NCI-H748 (cell line): ENCODE data around the gene CRYBG2.
"Not testable (repeated sequence)": the region's sequence is repeated elsewhere in the genome, so short reads cannot be mapped to it uniquely, and the experiment has no call there.

Experiments used
- DNase-seq: peaks from one replicate; lab custom pipeline; 2025; ENCODE audit not compliant: unreplicated experiment; lab: John Stamatoyannopoulos, UW

Gene CRYBG2

DNA sequence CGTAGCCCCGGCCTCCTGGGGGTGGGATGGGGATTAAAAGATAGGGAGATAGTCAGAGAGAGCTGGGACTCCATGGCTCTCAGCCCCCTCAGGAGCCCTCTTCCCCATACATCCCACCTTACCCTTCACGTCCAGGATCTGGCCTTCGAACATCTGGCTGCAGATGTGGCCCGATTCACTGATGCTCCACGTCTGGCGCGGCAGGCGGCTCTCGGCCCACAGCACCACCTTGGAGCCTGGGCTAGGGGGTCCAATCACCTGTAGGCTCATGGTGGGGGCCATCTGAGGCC, 31.9 kb downstream of the CRYBG2 start:
- DNase-seq = no peak

DNA sequence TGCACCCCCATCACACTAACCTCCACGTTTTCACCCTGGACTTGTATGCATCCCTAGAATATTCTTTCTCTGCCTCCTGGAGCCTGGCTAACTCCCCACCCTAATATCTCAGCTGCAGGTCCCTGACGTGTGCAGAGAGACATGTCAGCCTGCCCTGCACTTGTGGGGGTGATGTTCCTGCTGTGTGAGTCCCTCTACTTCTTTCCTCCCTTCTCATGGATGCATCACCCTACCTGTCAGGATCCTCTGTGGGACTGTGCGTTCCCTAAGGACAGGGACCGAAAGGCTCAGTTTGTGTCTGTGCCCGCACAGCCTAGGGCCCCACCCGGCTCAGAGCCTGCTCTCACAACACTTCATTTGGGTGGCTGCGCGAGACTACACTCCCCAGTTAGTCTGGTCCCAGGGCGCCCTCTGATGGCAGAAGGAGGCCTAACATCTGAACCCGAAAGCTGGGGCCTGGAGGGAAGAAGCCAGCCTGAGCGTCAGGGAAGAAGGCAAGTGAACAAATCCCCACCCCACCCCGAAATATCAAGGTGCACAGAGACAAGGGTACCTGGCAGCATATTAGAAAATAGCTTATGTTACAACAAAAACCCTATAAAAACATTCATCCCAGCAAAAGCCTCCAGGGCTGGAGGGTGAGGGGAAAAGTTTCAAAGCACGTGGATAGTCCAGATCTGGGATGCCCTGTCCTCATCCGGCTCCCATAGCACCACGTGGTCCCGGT, 32.5 kb downstream of the CRYBG2 start:
- DNase-seq = peak; percentile 70

DNA sequence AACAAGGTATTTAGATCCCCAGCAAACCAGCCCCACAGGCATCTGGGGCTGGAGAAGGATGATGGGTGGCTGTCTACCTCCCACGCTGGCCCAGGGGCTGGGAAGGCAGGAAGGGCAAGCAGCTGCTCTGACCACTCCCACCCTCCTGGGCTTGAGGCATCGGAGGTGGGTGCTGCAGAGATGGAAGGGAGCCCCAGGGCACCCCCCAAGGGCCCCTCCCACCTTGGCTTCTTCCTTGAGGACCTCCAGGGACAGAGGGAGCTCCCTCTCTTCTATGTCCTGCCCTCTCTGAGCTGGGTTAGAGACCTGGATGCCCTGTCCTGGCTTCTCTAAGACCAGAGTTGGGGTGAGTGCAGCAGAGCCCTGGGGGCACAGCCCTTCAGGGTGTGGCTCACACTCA, 33.0 kb downstream of the CRYBG2 start:
- no peak for DNase-seq

DNA sequence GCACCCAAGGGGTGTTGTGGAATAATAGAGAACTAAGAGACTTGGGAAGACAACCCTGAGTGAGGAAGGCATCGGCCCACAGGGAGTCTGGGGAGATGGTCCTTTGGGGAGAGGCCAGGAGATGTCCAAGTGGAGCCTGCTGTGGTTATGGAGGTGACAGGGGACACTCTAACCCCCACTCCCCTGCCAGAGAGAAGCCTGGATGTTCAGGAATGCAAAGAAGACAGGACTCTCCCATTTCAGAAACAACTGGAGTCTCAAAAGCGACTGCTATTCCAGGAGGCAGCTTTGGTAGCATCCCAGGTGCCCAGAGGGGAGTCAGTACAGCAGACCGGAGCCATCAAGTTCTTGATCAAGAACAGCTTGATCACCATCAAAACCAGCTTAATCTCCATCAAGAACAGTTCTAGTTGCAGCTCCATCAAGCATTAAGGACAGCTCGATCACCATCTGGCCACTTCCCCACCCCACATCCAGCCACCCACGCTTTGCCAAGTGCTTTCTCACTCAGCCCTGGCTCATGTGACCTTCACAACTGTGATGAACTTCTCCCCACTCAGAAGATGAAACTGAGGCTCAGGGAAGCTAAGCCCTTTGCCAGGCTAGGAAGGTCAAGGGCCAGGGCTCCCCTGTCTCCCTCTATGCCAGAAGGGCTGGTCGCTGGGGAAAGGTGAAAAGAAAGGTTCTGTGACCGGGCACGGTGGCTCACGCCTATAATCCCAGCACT, 35.4 kb downstream of the CRYBG2 start:
- DNase-seq = no peak

DNA sequence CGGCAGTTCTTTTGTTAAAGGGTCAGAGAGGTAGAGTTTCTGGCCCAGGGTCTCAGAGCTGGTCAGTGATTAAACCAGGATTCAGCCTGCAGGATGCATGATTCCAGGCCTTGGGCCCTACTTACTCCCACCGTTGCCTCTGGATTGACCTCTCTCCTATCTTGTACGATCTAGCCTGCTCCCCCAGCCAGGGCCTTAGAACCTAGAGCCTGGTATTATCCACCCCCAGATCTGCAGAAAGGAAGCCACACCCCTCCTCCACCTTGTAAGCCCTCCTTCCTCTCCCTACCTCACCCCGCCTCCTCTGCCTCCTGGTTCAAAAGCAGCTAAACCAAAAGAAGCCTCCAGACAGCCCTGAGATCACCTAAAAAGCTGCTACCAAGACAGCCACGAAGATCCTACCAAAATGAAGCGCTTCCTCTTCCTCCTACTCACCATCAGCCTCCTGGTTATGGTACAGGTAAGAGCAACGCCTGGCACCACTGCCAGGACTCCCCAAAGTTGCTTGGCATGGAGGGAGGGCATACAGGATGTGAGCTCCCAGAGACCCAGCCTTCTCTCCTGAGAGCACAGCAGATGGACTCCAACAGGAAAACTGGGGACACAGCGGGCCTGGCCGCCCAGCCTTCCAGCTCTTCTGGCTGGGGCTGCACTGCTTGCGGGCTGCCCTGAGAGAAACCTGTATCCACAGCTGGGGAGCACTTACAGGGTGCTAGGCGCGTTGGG, 36.2 kb downstream of the CRYBG2 start, which contains the start of gene CD52:
Gene CD52, plus strand, starts transcription at position 347 of the 726 bp plus-strand sequence. Its CDS starts 60 bp downstream, at position 407.
- no peak for DNase-seq

DNA sequence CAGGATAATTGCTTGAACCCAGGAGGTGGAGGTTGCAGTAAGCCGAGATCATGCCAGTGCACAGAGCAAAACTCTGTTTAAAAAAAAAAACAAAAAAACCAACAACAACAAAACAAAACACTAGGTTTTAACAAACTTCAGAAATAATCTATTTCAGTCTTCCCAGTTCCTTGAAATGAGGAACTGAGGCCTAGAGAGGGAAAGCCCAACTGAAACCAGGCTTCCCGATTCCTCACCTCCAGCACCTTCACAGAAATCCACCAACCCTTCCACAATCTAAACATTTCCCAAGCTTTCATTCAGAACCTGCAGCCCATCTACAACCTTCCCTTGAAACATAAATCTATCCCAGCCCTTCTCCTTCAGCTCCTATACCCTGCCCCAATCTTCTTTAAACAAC, 36.8 kb downstream of the CRYBG2 start:
- no peak for DNase-seq

DNA sequence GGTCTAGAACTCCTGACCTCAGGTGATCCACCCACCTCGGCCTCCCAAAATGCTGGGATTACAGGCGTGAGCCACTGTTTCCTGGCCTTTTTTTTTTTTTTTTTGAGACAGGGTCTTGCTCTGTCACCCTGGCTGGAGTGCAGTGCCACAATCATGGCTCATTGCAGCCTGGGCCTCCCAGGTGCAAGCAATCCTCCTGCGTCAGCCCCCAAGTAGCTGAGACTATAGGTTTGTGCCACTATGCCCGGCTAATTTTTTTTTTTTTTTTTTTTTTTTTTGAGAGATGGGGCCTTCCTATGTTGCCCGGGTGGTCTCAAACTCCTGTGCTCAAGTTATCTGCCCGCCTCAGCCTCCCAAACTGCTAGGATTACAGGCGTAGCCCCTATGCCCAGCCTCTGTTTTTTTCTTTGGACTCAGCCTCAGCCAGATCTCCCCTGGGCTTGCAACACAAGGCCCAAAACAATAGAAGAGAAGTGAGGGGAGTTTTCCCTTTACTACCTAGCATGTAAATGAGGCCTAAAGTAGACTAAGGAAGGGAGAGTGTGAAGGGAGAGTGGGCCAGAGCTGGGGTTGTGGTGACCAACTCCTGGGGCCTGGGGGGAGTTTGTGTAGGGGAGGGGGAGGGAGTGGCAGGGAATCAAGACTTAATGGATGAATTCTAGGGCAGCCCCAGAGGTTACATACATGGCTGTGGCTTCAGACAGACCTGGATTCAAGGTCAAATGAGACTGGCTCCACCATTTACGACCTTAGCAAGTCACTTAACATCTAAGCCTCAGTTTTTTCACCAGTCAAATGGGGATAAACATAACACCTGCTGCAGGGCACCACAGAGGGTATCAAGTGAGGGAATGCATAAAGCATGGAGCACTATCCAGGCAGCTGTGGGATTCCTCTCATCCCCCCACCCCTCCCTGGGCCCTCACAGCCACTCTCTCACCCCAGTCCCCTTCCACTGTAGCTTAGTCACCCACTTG, 37.8 kb downstream of the CRYBG2 start:
- no peak for DNase-seq

DNA sequence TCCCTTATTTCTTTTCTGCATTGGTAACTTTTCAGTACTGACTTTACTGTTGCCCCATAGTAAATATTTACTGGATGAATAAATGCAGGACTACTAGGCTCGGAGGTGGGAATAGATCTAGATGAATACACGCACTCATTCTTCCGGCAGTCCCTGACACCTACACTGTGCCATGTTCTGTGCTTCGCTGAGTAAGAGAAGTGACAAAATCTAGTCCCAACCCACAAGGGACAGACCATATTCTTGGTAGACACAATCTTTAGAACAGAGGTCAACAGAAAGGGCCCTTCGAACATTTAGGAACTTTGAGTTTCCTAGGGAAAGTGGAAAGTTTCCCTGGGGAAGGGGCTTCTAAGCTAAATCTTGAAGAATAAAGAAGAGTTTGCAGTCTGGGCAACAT, 39.4 kb downstream of the CRYBG2 start:
- no peak for DNase-seq

DNA sequence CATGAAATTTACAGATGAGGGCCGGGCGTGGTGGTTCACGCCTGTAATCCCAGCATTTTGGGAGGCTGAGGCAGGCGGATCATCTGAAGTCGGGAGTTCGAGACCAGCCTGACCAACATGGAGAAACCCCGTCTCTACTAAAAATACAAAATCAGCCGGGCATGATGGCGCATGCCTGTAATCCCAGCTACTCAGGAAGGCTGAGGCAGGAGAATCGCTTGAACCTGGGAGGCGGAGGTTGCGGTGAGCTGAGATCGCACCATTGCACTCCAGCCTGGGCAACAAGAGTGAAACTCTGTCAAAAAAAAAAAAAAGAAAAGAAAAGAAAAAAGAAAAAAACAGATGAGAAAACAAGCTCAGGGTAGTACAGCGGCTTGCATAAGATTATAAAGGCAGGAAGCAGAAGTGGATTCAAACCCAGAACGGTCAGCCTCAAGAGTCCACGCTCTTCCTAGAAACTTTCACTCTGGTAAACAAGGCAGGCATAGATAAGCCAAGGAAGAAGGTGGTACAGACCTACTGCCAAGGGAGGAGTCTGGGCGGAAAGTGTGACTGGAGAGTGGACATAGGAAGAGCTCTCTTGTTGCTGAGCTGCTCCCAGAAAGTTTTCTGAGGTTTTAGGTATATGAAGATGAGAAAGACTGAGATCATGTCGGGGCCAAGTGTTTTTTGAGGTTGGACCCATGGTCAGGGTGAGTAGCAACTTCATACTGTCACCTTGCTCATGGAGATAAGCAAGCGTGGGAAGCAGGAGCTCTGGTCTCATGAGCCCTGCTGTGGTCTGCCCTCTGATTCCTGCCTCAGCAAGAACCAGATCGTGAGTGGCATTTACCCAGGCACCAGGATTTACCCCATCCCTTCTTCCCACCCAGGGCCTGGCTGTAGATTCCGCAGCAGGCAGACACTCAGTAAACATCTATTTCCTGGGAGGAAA, 45.7 kb downstream of the CRYBG2 start:
- DNase-seq = not testable (repeated sequence)

DNA sequence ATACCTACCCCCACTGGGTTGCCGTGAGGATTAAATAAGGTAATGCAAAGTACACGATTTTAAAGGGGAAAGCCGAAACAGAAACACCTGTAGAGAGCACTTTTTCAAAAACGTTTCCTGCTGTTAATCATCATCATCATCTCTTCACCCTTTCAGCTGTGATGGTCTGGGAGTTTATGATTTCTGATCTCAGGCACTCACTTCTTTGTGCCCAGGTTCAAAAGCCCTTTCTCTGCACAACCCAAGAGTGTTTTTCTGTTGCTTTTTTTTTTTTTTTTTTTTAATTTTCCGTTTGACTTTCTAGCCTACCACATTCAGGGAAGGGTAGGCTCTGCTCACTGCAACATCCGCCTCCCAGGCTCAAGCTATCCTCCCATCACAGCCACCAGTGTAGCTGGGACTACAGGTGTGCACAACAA, 46.6 kb downstream of the CRYBG2 start:
- no peak for DNase-seq

DNA sequence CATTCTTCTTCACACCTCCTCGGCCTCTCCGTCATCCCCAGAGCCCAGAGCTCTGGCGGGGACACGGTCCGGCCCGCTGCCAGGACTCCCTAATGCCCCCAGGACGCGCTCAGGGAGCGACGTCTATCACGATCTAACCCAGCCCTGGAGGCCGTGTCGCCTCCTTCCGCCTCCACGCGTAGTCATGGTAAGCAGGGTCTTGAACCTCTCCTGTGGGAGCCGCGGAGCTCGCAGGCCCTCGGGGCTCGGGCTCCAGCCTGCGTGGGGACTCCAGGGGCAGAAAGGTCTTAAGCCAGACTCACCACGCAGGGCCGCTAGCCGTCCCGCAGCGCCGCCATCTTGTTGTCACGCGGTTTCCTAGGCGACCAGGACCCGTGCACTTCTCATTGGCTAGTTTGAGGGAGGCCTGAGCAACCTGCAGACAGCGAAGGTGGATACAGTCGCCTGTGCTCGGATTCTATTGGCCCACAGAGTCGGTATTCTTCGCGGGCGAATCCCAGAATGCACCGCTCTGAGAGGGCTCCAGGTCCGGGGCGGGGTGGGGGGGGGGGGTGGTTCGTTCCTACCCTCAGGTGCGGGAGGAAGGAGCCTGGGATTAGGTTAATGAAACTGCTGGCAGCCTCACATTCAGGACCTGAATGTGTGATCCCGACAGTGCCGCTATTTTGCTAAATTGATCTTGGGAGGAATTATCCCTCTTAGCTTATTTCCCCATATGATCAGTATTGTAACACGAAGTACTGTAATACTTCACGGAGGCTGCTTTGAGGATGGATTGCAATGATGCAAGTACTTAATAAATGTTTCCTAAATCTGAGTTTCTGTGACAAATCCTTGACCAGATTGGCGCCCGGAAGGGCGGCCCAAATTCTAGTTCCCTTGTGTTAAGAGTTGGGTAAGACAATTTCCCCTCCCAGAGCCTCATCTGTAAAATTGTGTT, 47.4 kb downstream of the CRYBG2 start, which contains the start of gene UBXN11:
Gene UBXN11, minus strand, starts transcription at position 347 of the 940 bp plus-strand sequence. CDS start 3,753 bp downstream, outside the sequence.
- peak; percentile 96 for DNase-seq

DNA sequence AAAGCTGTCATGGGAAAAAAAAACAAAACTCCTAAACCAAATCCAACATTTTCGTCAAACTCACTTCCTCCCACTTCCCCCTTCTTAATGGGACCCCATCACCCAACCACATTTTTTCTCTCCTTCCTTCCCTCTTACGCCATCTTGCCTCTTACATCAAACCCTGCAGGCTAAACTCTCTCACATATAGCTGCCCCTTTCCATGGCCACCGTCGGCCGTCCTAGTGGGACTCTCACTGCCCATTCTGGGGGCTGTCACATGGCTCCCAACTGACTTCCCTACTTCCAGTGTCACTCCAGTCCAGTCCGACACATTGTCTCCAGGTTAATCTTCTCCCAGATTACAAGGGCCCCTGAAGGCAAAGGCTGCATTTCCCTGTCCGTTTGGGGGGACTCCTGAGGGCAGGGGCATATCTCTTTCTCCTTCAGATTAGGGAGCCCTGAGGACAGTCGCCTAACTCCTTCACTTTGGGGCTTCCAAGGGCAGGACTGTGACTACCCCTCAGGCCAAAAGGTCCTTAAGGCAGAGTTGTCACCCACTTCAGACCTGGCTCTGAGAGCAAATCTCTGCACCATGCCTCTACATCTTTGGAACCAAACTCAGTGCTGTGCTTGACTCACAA, 48.2 kb downstream of the CRYBG2 start:
- DNase-seq = no peak

DNA sequence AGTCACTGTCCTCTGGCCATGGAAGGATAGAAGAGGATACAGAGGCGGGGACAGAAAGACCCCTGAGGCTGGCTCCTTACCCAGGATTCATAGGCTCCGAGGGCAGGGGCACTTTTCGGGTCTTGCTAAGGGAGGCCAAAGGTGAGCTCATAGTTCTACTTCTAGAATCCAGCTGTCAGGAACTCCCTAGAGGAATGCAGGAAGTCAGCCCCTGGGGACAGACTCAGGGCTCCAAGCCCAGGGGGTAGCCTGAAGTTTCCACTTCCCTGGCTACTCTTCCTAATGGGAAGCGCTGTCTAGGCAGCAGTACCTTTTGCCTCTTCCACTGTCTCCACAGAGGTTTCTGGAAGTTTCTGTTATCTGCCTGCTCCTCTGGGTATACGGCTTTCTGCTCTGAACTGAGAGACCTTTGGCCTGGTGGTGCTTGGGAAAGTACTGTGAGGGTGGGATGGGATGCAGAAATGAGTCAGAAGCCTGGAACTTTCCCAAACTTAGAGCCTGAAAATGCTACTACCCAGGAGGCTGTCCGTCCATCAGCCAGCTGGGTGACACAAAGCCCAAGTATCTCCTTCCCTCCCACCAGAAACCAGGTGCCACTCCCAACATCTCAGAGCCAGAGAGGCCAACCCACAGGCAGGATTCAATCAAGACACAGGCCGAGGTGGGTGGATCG, 51.1 kb downstream of the CRYBG2 start:
- DNase-seq = no peak

DNA sequence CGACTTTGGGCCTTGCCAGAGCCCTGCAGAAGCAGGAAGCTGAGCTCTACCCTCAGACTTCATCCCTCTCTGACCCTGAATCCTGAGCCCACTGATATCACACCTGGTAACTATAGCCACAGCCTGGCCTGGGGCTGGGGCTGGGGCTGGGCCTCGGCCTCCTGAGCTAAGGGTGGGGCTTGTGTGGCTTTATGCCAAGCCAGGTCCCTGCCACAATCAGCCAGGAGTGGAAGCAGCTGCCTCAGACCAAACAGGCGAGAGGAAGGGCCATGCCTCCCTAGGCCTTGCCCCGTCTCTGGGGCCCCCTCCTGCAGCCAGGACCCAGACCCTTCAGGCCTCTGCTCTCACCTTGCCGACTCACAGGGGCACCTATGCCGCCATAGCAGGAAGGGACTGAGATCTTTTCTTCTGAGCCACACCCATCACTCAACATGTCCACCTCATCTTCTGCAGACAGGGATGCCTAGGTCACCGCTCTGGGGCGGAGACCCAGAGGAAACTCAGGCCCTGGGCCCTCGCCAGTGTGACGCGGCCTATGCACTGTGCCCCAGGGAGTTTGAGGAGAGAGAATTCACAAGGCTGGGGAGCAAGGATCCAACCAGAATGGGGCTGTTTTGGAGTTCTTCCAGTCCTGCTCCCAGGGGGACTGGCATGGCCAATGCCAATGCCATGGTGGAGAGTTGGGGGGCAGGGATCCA, 53.2 kb downstream of the CRYBG2 start:
- no peak for DNase-seq

DNA sequence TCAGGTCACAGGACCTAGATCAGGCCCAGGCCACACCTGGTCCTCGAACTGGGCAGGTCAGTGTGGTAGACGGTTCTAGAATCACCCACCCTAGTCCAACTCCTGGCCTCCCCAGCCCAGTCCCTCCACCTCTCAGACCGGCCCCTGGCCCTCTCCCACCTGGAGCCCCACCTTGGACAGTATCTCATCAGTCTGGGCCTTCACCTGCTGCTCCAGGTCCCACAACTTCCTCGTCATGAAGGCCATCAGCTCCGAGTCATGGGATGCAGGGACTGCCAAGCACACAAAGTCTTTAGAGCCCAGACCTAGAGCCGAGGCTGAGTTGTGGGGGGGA, 56.2 kb downstream of the CRYBG2 start:
- DNase-seq = no peak

DNA sequence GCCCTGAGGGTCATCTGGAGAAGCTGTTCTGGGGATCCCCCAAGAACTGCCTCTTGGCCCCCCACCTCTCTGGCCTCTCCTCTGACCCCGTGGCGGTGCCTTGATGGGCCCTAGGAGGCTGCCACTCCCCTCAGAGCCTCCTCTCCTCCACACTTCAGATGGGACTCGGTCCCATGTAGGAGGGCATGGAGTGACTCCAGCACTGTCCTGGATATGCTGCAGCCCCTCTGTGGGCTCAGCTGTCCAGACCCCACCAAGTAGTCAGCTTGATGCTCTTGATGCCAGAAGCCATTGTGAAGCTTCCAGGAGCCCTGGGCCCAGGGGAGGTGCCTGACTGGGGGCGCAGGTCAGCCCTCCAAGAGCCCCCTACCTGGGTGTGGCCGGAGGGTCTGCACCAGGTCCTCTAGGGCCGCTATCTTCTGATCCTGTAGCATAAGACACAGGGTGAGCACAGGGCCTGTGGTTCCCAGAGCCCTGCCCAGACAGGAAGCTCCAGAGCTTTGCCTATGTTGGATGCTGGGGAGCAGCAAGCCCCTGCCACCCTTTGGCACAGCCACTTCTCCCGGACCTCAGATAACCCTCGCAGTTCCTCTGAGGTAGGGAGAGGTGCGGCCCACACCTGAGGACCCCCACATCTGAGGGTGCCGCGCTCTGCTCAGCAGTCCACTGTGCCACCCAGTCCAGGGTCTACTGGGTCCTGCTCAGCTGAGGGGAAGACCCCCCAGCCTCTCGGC, 56.7 kb downstream of the CRYBG2 start:
- no peak for DNase-seq
